ENCODE results near the gene THADA.
"Not testable (repeated sequence)": the region's sequence is repeated elsewhere in the genome, so short reads cannot be mapped to it uniquely, and the experiment has no call there.

Gene THADA

GRCh38 chr2:43604674-43605073, 8.8 kb upstream of the THADA start:
- no peak for DNase-seq

GRCh38 chr2:43600596-43600995, 4.8 kb upstream of the THADA start:
- not testable (repeated sequence) for DNase-seq

GRCh38 chr2:43594875-43595274, 963 bp downstream of the THADA start:
- no peak for DNase-seq

- no peak for DNase-seq
These were observed 2.6 kb downstream of the THADA start for GRCh38 chr2:43593254-43593653.

- peak; percentile 93 for DNase-seq
These were observed 3.4 kb downstream of the THADA start for GRCh38 chr2:43592443-43592842.

GRCh38 chr2:43585708-43586107, 10.1 kb downstream of the THADA start:
- DNase-seq, result no peak

- DNase-seq, result no peak
These were observed 16.4 kb downstream of the THADA start for GRCh38 chr2:43579275-43579981.

GRCh38 chr2:43576981-43577892, 18.6 kb downstream of the THADA start:
- DNase-seq, result peak; percentile 79

DNA sequence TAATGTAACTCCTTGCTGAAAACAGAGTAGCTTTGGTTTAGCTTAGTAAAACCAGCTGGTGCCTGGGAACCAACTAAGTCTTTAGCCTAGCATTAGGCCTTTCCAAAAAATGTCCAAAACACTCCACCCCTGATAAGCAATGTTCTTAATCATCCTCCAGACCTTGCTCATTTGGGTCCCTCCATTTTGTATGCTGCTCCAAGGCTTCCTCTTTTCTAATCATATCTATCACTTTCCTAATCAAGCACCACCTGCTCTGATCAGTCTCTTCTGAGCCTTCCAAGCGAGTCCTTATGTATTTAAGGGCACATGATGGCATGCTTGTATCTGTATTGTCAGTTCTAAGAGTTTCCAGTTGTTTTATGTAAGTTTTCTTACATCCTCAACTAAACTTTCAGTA, 23.6 kb downstream of the THADA start:
- DNase-seq, result no peak

DNA sequence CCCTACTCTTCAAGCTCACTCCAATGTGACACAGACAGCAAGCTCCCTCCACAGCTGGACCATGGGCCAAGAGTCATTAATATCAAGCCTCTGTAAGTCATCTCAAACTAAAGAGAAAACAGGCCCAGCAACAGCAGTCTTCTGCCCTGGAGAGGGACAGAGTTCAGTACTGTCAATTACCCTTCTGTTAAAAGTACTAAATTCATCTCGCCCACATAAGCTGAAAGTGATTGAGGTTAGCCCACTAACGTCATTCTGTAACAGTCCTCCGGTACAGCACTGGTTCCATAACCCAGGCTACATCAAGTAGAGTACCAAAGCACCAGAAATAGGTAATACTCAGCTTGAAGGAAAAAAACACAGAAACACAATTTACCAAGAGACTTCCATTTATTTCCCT, 25.9 kb downstream of the THADA start:
- no peak for DNase-seq

- no peak for DNase-seq
These were observed 27.6 kb downstream of the THADA start for GRCh38 chr2:43568228-43568627.

DNA sequence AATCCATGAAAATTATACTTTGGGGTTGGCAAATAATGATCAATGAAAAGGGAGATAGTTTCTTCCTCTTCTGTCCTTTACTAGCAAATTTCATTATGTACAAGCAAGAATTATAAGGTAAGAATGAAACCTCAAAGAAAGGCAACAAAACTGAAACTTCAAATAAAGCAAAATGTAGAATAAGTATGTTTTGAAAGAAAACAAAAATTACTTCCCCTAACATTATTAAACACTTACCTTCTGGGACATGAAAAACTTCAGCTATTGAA, 29.4 kb downstream of the THADA start:
- DNase-seq, result no peak

GRCh38 chr2:43563679-43564078, 32.2 kb downstream of the THADA start:
- no peak for DNase-seq

GRCh38 chr2:43560231-43560547, 35.6 kb downstream of the THADA start:
- DNase-seq, result no peak

- no peak for DNase-seq
These were observed 36.2 kb downstream of the THADA start for GRCh38 chr2:43559391-43560230.

DNA sequence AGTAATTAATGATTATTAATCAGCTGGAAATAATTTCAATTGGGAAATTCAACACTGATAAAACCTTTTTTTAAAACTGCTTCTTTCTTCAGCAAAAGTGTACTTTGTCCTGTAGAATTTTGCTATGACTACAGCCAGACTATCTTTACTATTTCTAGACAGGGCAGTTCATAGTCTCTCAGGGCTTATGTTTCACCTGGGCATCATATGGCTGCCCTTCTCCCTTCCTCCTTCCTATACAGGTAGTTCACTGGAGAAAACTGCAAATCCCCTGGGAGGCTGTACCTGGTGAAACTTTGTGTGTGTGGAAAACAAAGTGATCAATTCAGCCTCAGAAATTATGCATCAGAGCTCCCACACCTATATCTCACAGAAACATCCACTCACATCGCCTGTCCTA, 38.6 kb downstream of the THADA start:
- no peak for DNase-seq

DNA sequence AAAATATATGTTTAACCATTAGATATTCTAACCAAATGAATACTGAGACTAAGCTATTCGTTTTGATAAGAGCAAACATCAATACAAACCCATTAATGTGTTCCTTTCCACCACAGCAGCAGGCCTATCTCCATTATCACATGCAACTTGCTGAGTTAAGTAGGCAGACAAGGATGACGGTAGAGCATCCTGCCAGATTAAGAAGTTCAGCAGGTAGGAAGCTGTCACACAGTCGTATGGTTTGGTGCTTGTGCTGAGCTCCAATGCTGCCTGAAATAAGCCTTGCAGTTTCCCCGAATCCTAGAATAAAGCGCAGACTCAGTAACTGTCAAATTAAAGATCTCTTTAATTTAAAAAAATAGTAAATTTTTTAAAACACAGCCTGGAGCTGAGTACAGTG, 39.6 kb downstream of the THADA start:
- DNase-seq, result no peak

- DNase-seq, result no peak
These were observed 42.4 kb downstream of the THADA start for GRCh38 chr2:43553341-43553855.

DNA sequence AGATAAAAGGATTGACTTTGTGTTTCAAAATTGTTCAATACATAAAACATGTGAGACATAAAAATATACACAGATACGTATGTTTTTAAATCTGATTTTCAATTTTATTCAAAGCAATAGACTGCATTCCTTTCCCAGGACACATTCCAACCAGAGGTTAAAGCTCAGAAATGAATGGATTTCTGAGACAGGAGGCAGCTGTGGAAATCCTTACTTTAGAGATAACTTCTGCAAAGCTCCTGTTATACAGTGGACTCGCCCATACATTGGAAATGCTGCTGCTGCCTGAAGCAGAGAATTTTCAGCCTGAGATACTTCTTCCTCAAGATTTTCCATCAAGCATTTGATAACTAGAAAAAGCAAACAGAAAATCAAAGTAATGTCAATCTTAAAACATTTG, 43.8 kb downstream of the THADA start:
- DNase-seq, result no peak

GRCh38 chr2:43548381-43548780, 47.5 kb downstream of the THADA start:
- not testable (repeated sequence) for DNase-seq

- peak; percentile 50 for DNase-seq
These were observed 53.4 kb downstream of the THADA start for GRCh38 chr2:43542285-43542933.

DNA sequence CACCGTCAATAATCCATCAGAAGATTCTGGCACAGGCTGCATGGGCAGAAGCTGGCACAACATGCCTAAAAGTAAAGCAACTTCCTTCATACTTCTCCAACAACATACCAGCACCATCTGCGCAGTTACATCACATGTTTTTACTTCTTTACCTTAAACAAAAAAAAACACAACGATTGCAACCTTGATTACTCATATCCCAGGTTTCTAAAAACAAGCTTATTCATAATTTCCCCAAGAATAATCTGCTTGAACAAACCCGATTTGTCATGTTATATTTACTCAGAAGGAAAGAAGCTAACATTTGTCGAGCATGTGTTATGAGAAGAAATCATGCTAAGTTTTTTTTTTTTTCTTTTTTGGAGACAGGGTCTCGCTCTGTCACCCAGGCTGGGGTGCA, 54.7 kb downstream of the THADA start:
- peak; percentile 25 for DNase-seq

Data from fibroblast of skin of right biceps (primary cell).